Panc1 (cell line): ENCODE data around the gene MACROD1. TPM values are rescaled to one million over a fixed set of nuclear protein-coding genes. Genes with fewer than 3 reads are reported as not detected.

Source experiments
- ATAC-seq: fragments of 200-7000 bp; cut with Tn5 transposase; 2 replicates; pipeline ENCODE4 v1.9.1; 2020; ENCODE audit warnings: mild to moderate bottlenecking, moderate library complexity
- BruUV-seq: library from RNA; stranded (reverse); fragments of 400-500 nt; replicated peaks from 2 replicates; lab custom pipeline; 2021; lab: Mats Ljungman, UMichigan
- CTCF ChIA-PET: fragments of 300-600 bp; sonication (Branson Sonifier 250); formaldehyde crosslinking; loops from one replicate; lab custom pipeline; 2022; ENCODE audit warnings: antibody characterized with exemption; lab: Charles Lee
- POLR2A ChIA-PET: fragments of 300-600 bp; sonication (Branson Sonifier 250); formaldehyde crosslinking; loops from one replicate; lab custom pipeline; 2022; ENCODE audit warnings: antibody characterized with exemption; lab: Charles Lee
- DNase-seq: peaks from one replicate; pipeline ENCODE4 v3.0.0-alpha.2; 2010; ENCODE audit warnings: low read depth, low spot score
- H3K27ac ChIP-seq: 2 replicates; pipeline ENCODE4 v1.5.1; 2011; ENCODE audit warnings: mild to moderate bottlenecking, low read length, inconsistent platforms
- H3K27me3 ChIP-seq: fragments of 200-500 bp; sonication (Bioruptor generic); 2 replicates; pipeline ENCODE4 v1.6.0; 2014; ENCODE audit warnings: low read length, inconsistent platforms; ENCODE audit not compliant: control insufficient read depth, insufficient read depth
- H3K36me3 ChIP-seq: fragments of 200-500 bp; sonication (Bioruptor generic); 2 replicates; pipeline ENCODE4 v1.5.1; 2014; ENCODE audit warnings: inconsistent platforms, mild to moderate bottlenecking, low read length, moderate library complexity; ENCODE audit not compliant: control insufficient read depth, insufficient read depth
- H3K4me1 ChIP-seq: 2 replicates; pipeline ENCODE4 v1.5.1; 2011; ENCODE audit warnings: inconsistent platforms, mild to moderate bottlenecking, low read length, moderate library complexity; ENCODE audit not compliant: control insufficient read depth, insufficient read depth
- H3K4me3 ChIP-seq, 2 experiments: 2 replicates each; pipeline ENCODE4 v1.5.1; 2011 to 2012; ENCODE audit warnings: low read depth in 2 of 2, low read length in 2 of 2, mild to moderate bottlenecking in 2 of 2, inconsistent platforms in 1 of 2, moderate library complexity in 1 of 2
- H3K9me3 ChIP-seq: fragments of 200-500 bp; sonication (Bioruptor generic); 2 replicates; pipeline ENCODE4 v1.5.1; 2014; ENCODE audit warnings: low read depth, mild to moderate bottlenecking, inconsistent platforms, low read length, moderate library complexity; ENCODE audit not compliant: control insufficient read depth, insufficient read depth
- POLR2AphosphoS5 ChIP-seq: IDR thresholded peaks from 2 replicates; pipeline ENCODE4 v1.6.1; 2012; ENCODE audit warnings: mild to moderate bottlenecking, low read depth, low read length, moderate library complexity
- SIN3A ChIP-seq: IDR thresholded peaks from 2 replicates; pipeline ENCODE4 v1.6.1; 2012; ENCODE audit warnings: low read depth, mild to moderate bottlenecking, low read length, moderate library complexity, borderline replicate concordance; ENCODE audit not compliant: insufficient read depth
- TCF7L2 ChIP-seq: IDR thresholded peaks from 2 replicates; pipeline ENCODE4 v1.6.1; 2011; ENCODE audit warnings: mild to moderate bottlenecking, low read depth, low read length, inconsistent platforms
- in situ Hi-C: cut with HindIII; loops from 2 replicates; pipeline ENCODE4 v1.10.0; 2016; ENCODE audit warnings: low sequenced_read_pairs, low pct_unique_long_range_greater_than_20kb
- intact Hi-C: fragments of 100-400 bp; cut with micrococcal nuclease; formaldehyde crosslinking; loops from one replicate; pipeline ENCODE4 v1.10.0; 2022; ENCODE audit not compliant: unreplicated experiment
- total RNA-seq: library from RNA; stranded (reverse); gene quantifications from one replicate; pipeline ENCODE4 v1.2.1, GENCODE V29; 2021; ENCODE audit not compliant: unreplicated experiment
- TF ChIP-seq, protein P1 (sequence below), 2 experiments: IDR thresholded peaks; 2 replicates each; pipeline ENCODE4 v1.6.1; 2011 to 2012; ENCODE audit warnings: low read depth in 2 of 2, control low read depth in 1 of 2, low read length in 1 of 2, mild to moderate bottlenecking in 1 of 2, moderate library complexity in 1 of 2; ENCODE audit not compliant: insufficient read depth in 1 of 2
- TF ChIP-seq, protein P2 (sequence below): fragments of 450-650 bp; IDR thresholded peaks from 2 replicates; pipeline ENCODE4 v1.5.1; 2017; ENCODE audit warnings: mild to moderate bottlenecking

Gene MACROD1
- total RNA-seq, 1 experiment from 2014 or later = 16.8 TPM

- H3K9me3 ChIP-seq = no peaks in the 10 kb centered on the region
- H3K27me3 ChIP-seq = no peaks in the 10 kb centered on the region
- H3K4me3 ChIP-seq = no peak overlapping the region
- TF ChIP-seq TCF7L2 (no peak), SIN3A (no peak), POLR2AphosphoS5 (no peak)
- TF ChIP-seq, protein P1, sequence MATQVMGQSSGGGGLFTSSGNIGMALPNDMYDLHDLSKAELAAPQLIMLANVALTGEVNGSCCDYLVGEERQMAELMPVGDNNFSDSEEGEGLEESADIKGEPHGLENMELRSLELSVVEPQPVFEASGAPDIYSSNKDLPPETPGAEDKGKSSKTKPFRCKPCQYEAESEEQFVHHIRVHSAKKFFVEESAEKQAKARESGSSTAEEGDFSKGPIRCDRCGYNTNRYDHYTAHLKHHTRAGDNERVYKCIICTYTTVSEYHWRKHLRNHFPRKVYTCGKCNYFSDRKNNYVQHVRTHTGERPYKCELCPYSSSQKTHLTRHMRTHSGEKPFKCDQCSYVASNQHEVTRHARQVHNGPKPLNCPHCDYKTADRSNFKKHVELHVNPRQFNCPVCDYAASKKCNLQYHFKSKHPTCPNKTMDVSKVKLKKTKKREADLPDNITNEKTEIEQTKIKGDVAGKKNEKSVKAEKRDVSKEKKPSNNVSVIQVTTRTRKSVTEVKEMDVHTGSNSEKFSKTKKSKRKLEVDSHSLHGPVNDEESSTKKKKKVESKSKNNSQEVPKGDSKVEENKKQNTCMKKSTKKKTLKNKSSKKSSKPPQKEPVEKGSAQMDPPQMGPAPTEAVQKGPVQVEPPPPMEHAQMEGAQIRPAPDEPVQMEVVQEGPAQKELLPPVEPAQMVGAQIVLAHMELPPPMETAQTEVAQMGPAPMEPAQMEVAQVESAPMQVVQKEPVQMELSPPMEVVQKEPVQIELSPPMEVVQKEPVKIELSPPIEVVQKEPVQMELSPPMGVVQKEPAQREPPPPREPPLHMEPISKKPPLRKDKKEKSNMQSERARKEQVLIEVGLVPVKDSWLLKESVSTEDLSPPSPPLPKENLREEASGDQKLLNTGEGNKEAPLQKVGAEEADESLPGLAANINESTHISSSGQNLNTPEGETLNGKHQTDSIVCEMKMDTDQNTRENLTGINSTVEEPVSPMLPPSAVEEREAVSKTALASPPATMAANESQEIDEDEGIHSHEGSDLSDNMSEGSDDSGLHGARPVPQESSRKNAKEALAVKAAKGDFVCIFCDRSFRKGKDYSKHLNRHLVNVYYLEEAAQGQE (IDR thresholded peaks at IDR 0.05; ENCODE audit: insufficient read depth in 1 of 2, low read depth in 2 of 2, low read length in 1 of 2) = no peak
- TF ChIP-seq, protein P2, sequence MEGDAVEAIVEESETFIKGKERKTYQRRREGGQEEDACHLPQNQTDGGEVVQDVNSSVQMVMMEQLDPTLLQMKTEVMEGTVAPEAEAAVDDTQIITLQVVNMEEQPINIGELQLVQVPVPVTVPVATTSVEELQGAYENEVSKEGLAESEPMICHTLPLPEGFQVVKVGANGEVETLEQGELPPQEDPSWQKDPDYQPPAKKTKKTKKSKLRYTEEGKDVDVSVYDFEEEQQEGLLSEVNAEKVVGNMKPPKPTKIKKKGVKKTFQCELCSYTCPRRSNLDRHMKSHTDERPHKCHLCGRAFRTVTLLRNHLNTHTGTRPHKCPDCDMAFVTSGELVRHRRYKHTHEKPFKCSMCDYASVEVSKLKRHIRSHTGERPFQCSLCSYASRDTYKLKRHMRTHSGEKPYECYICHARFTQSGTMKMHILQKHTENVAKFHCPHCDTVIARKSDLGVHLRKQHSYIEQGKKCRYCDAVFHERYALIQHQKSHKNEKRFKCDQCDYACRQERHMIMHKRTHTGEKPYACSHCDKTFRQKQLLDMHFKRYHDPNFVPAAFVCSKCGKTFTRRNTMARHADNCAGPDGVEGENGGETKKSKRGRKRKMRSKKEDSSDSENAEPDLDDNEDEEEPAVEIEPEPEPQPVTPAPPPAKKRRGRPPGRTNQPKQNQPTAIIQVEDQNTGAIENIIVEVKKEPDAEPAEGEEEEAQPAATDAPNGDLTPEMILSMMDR = no peak
- peak; percentile 43 for ATAC-seq
- H3K4me1 ChIP-seq = peaks cover 15% of the 10 kb centered on the region
- DNase-seq = no peak
- in situ Hi-C loops (no loop called here), intact Hi-C loops (no loop called here)
- BruUV-seq = no TSS peak
- H3K36me3 ChIP-seq = no peaks in the 10 kb centered on the region
- POLR2A ChIA-PET = no interaction called here
- 0 out of 2 replicates have a peak overlapping the region, but pooled peaks have one; percentile 29 for H3K27ac ChIP-seq
- CTCF ChIA-PET = no interaction called here
These were observed 84.0 kb downstream of the MACROD1 start for GRCh38 chr11:64081745-64082442.

- POLR2A ChIA-PET = interaction anchor here (0.5 kb wide), 1 partner anchor 78 kb away, joined by 3 read pairs; no protein-coding TSS in a partner anchor
- ATAC-seq (no peak), DNase-seq (no peak)
- in situ Hi-C loops = no loop called here
- Histone ChIP-seq H3K36me3 (no peaks in the 10 kb centered on the region), H3K27ac (no peak overlapping the region), H3K4me3 (no peak overlapping the region), H3K9me3 (no peaks in the 10 kb centered on the region), H3K4me1 (peaks cover 12% of the 10 kb centered on the region), H3K27me3 (no peaks in the 10 kb centered on the region)
- no TSS peak for BruUV-seq
- TF ChIP-seq POLR2AphosphoS5 (no peak), SIN3A (no peak), TCF7L2 (no peak)
- TF ChIP-seq, protein P1 (IDR thresholded peaks at IDR 0.05; ENCODE audit: insufficient read depth in 1 of 2, low read depth in 2 of 2, low read length in 1 of 2) = no peak
- TF ChIP-seq, protein P2 = no peak
- CTCF ChIA-PET = no interaction called here
- intact Hi-C loops = no loop called here
These were observed 85.5 kb downstream of the MACROD1 start for GRCh38 chr11:64080390-64080789.
